Vagina (tissue), 2 donors: ENCODE results near the gene ARSG.

ENCODE experiments used
- POLR2A ChIP-seq, 2 donors: fragments of 450-650 bp; IDR thresholded peaks; one replicate each; pipeline ENCODE4 v1.6.1; 2017; ENCODE audit warnings: antibody characterized with exemption in 2 of 2, mild to moderate bottlenecking in 2 of 2, moderate library complexity in 2 of 2
- TF ChIP-seq, protein P1 (sequence below), 3 experiments: fragments of 450-650 bp in 2 of 3; fragments of 200-600 bp in 1 of 3; sonication (generic) in 1 of 3; IDR thresholded peaks; one replicate each; pipeline ENCODE4 v1.5.1; 2017 to 2019; ENCODE audit warnings: antibody characterized with exemption in 3 of 3, mild to moderate bottlenecking in 2 of 3, moderate library complexity in 2 of 3

DNA sequence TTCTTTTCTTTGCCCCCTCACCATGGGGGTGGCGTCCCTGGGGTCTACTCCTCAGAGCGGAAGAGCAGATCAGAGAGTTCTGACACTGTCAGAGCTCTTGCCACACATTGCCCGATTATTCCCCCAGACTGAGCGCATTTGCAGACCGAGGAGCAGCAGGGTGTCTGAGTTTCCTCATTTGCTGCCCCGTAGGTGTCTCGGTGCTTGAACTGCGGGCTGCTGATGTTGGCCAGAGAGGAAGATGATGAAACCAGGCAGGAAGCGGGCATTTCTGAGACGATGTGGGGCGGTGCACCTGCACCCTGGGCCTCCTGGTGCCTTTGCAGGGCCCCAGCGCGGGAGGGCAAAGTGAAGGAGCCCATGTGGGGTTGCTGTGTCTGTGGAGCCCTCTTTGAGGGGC lies 55.2 kb downstream of the ARSG start:
- no peak for TF ChIP-seq POLR2A (IDR thresholded peaks at IDR 0.05)
- TF ChIP-seq, protein P1, sequence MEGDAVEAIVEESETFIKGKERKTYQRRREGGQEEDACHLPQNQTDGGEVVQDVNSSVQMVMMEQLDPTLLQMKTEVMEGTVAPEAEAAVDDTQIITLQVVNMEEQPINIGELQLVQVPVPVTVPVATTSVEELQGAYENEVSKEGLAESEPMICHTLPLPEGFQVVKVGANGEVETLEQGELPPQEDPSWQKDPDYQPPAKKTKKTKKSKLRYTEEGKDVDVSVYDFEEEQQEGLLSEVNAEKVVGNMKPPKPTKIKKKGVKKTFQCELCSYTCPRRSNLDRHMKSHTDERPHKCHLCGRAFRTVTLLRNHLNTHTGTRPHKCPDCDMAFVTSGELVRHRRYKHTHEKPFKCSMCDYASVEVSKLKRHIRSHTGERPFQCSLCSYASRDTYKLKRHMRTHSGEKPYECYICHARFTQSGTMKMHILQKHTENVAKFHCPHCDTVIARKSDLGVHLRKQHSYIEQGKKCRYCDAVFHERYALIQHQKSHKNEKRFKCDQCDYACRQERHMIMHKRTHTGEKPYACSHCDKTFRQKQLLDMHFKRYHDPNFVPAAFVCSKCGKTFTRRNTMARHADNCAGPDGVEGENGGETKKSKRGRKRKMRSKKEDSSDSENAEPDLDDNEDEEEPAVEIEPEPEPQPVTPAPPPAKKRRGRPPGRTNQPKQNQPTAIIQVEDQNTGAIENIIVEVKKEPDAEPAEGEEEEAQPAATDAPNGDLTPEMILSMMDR (IDR thresholded peaks at IDR 0.05): no peak
